DMS79 treated with DMSO at 0.1 percent for 48 hours (cell line): ENCODE results near the gene P4HA2.

Experiments used
- DNase-seq: peaks from one replicate; lab custom pipeline; 2025; lab: John Stamatoyannopoulos, UW

Gene P4HA2

GRCh38 chr5:132227485-132228240 is at the start of gene P4HA2:
Gene P4HA2 (minus strand): TSS chr5:132227853. CDS start chr5:132218626, 9,227 bp downstream.
- DNase-seq, result peak; percentile 42

DNA sequence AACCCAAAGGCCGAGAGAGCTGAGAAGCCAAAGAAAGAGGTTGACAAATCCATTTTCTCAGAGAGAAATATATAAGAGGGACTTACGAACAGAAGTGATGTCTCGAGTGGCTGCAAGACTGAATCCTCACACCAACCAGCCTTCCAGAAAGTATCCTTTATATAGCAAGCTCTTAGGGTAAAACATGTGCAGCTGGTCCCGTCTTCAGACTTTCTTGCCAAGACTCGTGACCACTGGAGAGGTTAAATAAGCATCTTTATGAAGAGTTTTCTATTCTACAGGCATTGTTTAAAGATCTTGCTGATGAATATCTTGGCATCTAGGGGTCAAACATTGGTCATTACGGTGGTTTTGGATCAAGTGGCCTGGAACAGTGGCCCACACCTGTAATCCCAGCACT is 49.6 kb upstream of the P4HA2 start:
- DNase-seq, result no peak

- DNase-seq, result no peak
Measured at GRCh38 chr5:132275367-132276220, 47.9 kb upstream of the P4HA2 start.

- no peak for DNase-seq
Measured at GRCh38 chr5:132274050-132274792, 46.6 kb upstream of the P4HA2 start.

DNA sequence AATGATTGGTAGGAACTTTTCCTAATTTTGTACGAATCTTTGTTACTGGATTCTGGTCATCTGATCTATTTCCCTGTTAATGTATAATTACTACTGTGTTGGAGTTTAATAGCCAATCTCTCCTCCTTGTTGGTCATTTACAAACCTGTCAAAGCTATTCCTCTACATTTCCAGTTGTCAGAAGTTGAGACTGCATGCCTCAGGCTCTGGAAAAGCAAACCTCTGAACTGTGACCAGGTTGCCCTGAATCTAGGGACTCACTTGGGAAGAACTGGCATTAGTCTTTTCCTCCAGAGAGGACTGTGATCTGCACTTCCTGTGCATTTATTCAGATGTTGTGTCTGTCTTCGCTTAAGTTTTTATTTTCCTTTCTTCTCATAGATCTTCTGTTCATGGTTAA is 46.0 kb upstream of the P4HA2 start:
- no peak for DNase-seq

- DNase-seq, result no peak
Measured at GRCh38 chr5:132272311-132273210, 44.9 kb upstream of the P4HA2 start.

- DNase-seq, result no peak
Measured at GRCh38 chr5:132271251-132272246, 43.9 kb upstream of the P4HA2 start.

- DNase-seq, result no peak
Measured at GRCh38 chr5:132270706-132271105, 43.1 kb upstream of the P4HA2 start.

GRCh38 chr5:132270335-132270665 is 42.6 kb upstream of the P4HA2 start:
- DNase-seq, result no peak

GRCh38 chr5:132269635-132270334 is 42.1 kb upstream of the P4HA2 start:
- no peak for DNase-seq

DNA sequence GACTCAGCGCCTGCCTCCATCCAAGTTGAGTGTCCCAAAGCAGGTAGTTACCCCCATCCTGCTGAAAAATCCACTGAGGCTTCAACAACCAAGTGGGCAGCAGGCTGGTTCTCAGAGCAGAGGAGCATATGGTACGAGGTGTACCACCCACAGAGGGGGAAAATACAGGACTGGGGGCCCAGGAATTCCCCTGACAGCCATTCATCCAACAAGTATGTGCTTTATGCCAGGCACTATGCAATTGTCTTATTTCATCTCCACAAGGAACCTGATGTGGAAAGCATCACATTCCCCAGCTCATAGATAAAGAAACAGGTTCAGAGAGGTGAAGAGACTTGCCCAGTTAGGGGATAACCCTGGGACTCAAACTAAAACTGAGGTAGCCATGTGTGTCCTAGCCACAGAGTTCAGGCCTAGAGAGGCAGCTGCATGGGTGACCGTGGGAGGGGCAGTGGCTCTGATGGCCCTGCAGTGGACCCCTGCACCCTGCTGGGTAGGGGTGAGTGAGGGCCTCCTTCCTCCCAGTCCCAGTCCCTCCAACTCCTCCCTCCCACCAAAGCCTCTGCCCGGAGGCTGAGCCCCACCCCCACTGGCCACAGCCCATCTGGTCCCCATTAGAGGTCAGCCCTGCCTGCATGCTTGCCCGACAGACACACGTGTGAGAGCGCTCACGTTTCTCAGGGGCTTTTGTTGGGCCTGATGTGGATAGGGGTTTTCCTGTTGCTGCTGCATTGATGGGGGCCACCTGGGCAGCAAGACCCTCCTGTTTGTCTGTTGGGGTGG is 41.3 kb upstream of the P4HA2 start:
- DNase-seq, result no peak

- no peak for DNase-seq
Measured at GRCh38 chr5:132267931-132268768, 40.5 kb upstream of the P4HA2 start.

- DNase-seq, result no peak
Measured at GRCh38 chr5:132267166-132267739, 39.6 kb upstream of the P4HA2 start.

GRCh38 chr5:132266836-132267160 is 39.1 kb upstream of the P4HA2 start:
- no peak for DNase-seq

DNA sequence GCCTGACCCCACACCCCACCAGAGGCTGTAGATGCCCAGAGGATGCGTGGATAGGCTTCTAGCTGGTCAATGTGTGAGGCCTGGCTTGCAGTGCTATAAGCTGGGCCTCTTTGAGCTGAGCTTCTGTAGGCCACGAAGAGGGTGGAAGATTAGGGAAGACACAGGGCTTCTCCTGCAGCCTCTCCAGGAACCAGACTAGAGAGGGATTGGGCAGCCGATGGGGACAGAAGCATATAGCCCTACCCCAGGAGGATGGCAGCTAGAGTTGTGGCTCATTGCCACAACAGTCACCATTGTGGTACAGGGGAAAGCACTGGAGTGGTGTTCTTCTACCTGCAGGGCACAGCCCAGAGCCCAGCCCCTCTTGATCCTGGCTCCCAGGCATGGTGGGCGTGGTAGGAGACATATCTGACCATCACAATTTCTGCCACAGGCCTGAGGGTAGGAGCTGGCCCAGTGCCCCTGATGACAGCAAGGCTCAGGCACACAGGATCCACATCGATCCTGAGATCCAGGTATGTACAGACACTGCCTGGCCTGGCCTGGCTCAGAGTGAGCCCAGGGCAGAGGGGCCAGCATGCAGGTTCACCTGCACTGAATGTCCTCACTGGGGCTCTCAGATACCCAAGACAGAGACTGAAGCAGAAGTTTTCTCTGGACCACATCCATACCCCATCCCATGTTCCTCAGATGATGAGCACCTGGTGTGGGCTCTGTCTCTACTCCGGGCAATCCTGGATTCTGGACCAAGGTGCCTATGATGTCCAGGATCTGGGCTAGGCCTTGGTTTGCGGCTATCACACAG is 38.6 kb upstream of the P4HA2 start:
- DNase-seq, result no peak

DNA sequence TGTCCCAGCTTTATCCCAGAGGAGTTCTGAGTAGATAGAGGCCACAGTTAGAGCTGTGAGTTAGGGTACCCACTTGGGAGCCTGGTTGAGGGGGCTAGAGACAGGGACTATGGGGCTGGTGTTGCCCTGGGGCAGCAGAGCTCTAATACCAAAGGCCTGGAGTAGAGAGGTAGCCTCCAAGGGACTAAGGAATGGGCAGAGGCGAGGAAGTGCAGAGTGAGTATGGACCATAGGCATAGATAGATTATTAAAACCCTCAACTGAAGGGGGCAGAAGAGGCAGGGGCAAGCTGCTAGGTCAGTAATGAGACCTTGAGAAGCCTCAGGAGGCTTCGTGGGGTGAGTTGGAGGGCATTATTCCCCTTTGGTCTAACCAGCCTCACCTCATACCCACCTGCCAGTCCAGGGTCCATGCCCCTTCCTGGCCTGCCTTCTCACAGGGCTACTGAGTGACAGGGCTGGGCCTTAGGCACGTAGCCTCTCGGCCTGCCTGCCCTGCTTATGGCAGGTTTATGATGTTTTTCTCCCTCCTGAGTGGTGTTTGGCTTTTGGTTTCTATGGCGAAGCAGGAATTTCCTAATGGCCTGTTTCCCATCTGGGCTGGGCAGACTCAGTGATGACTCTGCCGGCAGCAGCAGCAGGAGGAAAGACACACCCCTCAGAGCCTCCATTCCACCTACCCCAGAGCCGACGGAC is 37.8 kb upstream of the P4HA2 start:
- no peak for DNase-seq
